ENCODE results near the gene CLCNKB.
"Not testable (repeated sequence)": the region's sequence is repeated elsewhere in the genome, so short reads cannot be mapped to it uniquely, and the experiment has no call there.

CLCNKB gene

DNA sequence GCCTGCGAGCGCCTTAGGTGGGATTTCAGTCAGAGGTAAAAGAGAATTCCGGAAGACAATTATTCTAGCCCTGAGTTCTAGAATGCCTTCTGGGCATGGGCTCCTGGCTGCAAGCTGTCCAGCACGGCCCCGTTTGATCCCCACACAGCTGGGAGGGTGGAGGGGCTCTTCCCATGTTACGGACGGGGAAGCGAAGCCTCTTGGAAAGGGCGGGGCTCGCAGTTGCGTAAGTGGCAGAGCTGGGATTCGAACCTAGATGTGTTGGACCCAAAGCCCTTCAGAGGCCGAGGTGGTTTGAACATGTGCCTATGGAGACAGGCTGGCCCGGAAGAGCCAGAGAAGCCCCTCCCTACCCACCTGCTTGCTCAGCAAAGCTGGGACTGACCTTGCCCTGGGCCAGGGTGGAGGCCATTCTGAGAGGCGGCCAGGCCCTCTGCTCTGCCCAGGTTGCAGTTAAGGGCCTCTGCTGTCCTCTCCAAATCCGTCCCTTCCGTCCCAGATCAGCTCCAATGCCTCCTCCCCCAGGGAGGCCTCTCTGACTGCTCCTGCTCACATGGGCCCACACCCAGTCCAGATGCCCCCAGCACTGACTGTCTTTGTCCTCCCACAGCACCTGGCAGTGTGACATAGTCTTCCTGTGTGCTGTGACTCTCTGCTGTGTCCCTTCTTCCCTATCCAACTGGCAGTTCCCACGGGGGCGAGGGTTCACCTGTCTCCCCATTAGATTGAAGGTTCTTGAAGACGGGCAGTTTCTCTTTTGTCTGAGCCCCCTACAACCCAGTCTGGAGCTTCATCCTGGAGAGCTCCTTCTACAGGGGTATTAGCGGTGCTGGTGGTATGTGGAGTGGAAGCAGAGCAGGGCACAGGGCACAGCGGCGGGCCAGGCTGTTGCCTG, 24.6 kb upstream of the CLCNKB start:
- H3K4me1 Mint-ChIP-seq: peaks cover 21 to 28% of the 10 kb centered on the region in 2 donors
- H3K9me3 Mint-ChIP-seq: no peaks in the 10 kb centered on the region
- peaks cover 14 to 24% of the 10 kb centered on the region in 2 donors for H3K27me3 Mint-ChIP-seq
- ATAC-seq (replicated peaks): no peak
- H3K36me3 Mint-ChIP-seq: no peaks in the 10 kb centered on the region
- peak overlapping the region; percentile 51 for H3K27ac Mint-ChIP-seq
- DNase-seq: no peak
- no peak overlapping the region for H3K4me3 Mint-ChIP-seq

DNA sequence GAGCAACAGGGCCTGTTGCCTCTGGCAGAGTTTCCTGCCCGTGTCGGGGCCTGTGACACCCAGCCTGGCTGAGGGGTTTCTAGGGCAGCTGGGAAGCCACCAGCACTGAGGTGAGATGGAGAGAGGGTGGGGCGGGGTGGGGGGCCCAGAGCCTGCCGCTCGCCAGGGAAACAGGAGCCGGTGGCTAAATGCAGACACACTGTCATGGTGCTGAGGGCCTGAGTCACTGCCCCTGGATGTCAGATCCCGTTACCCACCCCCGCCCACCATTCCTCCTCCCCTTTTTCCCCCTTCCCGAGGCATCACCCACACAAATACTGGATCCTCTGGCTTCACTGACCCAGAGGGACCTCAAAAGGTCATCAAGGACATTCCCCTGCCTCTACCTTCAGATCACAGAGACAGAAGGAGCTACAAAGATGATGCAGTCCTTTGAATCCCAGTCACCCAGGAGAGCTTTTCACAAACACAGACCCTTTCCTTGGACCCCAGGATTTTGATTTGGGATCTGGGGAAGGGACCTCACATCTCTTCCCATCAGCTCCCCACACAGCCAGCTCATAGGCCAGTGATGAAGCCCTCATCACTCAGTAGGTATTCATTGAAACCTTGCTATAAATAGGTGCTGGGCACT, 23.8 kb upstream of the CLCNKB start:
- peaks cover 13 to 20% of the 10 kb centered on the region in 2 donors for H3K4me1 Mint-ChIP-seq
- no peak for DNase-seq
- peak overlapping the region; percentile 51 for H3K27ac Mint-ChIP-seq
- no peak overlapping the region for H3K4me3 Mint-ChIP-seq
- H3K36me3 Mint-ChIP-seq: no peaks in the 10 kb centered on the region
- ATAC-seq (replicated peaks): no peak
- H3K9me3 Mint-ChIP-seq: no peaks in the 10 kb centered on the region
- peaks cover 17 to 31% of the 10 kb centered on the region in 2 donors for H3K27me3 Mint-ChIP-seq

DNA sequence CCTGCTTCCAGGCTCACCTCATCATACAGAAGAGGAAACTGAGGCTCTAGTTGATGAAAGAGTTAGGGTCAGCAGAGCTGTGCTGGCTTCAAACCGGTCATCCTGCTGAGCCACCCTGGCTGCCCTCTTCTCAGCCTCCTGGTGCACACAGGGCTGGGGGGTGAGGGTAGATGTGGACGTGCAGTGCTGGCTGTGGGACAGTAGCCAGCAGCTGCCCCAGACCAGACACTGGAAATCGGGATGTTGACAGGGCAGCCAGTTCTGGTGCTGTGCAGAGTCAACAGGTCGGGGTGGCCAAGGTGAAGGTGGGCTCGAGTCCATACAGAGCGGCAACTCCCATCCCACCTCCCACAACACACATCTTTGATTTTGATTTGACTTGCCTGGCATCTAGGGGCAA, 23.3 kb upstream of the CLCNKB start:
- Mint-ChIP-seq H3K36me3 (no peaks in the 10 kb centered on the region), H3K27ac (peak overlapping the region; percentile 62), H3K4me3 (no peak overlapping the region), H3K4me1 (peaks cover 8 to 14% of the 10 kb centered on the region in 2 donors), H3K27me3 (peaks cover 14 to 32% of the 10 kb centered on the region in 2 donors), H3K9me3 (no peaks in the 10 kb centered on the region)
- ATAC-seq (replicated peaks) (no peak), DNase-seq (no peak)

DNA sequence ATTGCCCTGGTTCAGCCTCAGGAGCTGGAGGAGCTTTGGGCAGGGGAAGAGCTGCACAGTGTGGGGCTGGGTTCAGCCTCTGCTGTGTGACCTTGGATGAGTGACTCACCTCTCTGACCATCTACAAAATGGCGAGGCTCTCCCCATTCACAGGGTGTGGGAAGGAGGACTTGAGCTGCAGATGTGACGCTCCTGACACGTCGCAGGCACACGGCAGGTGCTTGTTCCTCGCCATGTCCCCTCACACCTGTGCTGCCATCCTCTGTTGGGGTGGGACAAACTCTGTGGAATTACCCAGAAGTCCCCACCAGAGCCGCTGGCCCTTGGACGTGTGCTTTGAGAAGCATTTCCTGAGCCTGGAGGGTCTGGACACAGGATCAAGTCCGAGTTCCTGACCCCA, 22.7 kb upstream of the CLCNKB start:
- not testable (repeated sequence) for ATAC-seq (replicated peaks); H3K4me3 Mint-ChIP-seq; H3K4me1 Mint-ChIP-seq; DNase-seq; H3K27ac Mint-ChIP-seq; H3K36me3 Mint-ChIP-seq; H3K9me3 Mint-ChIP-seq
- peaks cover 14 to 32% of the 10 kb centered on the region in 2 donors for H3K27me3 Mint-ChIP-seq

DNA sequence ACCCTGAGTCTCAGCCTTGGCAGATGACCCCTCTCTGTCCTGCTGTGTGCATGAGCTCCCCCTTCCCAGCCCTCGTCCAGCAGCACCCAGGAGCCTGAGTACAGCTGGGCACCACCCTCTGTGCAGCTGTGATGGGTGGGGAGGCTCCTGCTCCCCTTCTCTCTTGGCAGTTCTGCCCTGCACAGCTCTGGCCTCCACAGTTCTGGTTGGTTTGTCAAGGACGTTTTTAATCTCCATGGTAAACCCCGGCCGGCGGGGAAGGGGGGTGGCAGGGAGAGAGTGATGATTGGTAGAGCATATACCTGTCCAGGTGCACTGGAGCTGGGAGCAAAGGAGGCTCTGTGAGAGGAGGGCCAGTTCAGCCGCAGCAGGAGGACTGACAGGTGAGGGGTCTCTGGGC, 21.9 kb upstream of the CLCNKB start, which contains the start of gene CLCNKA:
CLCNKA (plus strand) TSS at position 356 of the 400 bp plus-strand sequence. CDS start 584 bp downstream, outside the sequence.
- DNase-seq (no peak), ATAC-seq (replicated peaks) (no peak)
- H3K27me3 Mint-ChIP-seq: peaks cover 14 to 32% of the 10 kb centered on the region in 2 donors
- H3K9me3 Mint-ChIP-seq: no peaks in the 10 kb centered on the region
- peak within 1 kb of the TSS; percentile 63 for H3K27ac Mint-ChIP-seq
- no peaks in the 10 kb centered on the region for H3K36me3 Mint-ChIP-seq
- no peak within 1 kb of the TSS for H3K4me3 Mint-ChIP-seq
- H3K4me1 Mint-ChIP-seq: peaks cover 2 to 5% of the 10 kb centered on the region in 2 donors

DNA sequence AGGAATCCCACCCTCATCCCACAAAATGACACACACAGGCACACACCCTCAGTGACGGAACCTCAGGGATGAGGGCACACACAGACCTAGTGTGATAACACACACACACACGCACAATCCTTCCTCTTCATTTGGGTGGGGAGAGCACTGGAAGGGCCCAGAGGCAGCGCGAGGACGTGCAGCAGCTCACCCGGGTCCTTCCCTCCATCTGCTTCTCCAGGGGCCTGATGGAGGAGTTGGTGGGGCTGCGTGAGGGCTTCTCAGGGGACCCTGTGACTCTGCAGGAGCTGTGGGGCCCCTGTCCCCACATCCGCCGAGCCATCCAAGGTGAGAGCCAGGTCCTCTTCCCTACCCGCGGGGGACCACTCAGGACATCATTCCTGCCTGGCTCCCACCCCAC, 21.2 kb upstream of the CLCNKB start:
- Mint-ChIP-seq H3K9me3 (no peaks in the 10 kb centered on the region), H3K4me3 (no peak overlapping the region), H3K27ac (no peak overlapping the region), H3K36me3 (no peaks in the 10 kb centered on the region), H3K4me1 (peaks cover 2 to 12% of the 10 kb centered on the region in 2 donors), H3K27me3 (peaks cover 14 to 32% of the 10 kb centered on the region in 2 donors)
- ATAC-seq (replicated peaks) (no peak), DNase-seq (no peak)

DNA sequence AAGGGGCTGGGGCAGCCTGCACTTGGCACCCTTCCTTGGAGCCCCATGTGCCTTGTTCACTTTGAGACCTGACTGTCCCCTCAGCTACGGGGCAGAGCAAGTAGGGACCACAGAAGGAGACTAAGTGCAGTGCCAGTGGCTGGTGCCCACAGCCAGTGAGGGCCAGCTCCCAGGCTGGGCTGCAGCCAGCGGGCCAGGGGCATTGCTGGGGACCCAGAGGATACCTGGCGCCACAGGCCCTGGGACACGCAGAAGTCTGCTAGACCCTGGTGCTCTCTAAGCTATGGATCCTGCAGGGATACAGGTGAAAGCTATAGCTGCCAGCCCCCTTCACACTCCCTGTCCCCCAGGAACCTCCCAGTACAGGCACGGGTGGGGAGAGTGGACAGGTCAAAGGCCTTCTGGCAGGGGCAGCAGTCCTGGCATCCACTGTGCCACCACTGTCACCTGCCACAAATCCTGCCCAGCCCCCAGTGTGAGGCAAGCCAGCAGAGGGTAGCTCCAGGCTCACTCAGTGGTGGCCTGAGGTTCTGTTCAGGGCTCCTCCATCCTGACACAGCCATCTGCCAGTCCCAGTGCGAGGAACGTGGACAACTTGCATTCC, 20.4 kb upstream of the CLCNKB start:
- H3K9me3 Mint-ChIP-seq: no peaks in the 10 kb centered on the region
- H3K4me3 Mint-ChIP-seq: no peak overlapping the region
- peaks cover 19 to 37% of the 10 kb centered on the region in 2 donors for H3K27me3 Mint-ChIP-seq
- DNase-seq: no peak
- peaks cover 6 to 17% of the 10 kb centered on the region in 2 donors for H3K4me1 Mint-ChIP-seq
- H3K27ac Mint-ChIP-seq: no peak overlapping the region
- ATAC-seq (replicated peaks): no peak
- H3K36me3 Mint-ChIP-seq: no peaks in the 10 kb centered on the region

DNA sequence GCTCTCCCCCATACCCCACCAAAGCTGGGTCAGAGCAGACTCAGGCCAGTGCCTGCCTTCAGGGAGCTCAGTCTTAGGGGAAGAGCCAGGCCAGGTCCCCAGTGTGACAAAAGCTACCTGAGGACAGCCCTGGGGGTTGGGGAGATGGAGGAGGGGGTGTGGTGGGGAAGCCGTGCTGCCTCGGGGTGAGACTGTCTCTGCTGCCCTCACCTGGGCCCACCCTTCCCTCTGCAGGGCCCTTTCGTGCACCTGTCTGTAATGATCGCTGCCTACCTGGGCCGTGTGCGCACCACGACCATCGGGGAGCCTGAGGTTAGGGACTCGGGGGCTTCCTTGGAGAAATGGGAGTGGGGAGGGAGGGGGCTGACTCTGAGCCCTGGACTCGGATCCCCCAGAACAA, 17.3 kb upstream of the CLCNKB start:
- peaks cover 43 to 60% of the 10 kb centered on the region in 2 donors for H3K27me3 Mint-ChIP-seq
- not testable (repeated sequence) for H3K27ac Mint-ChIP-seq; ATAC-seq (replicated peaks); H3K4me3 Mint-ChIP-seq; DNase-seq; H3K9me3 Mint-ChIP-seq; H3K36me3 Mint-ChIP-seq
- H3K4me1 Mint-ChIP-seq: peaks cover 8 to 14% of the 10 kb centered on the region in 2 donors

DNA sequence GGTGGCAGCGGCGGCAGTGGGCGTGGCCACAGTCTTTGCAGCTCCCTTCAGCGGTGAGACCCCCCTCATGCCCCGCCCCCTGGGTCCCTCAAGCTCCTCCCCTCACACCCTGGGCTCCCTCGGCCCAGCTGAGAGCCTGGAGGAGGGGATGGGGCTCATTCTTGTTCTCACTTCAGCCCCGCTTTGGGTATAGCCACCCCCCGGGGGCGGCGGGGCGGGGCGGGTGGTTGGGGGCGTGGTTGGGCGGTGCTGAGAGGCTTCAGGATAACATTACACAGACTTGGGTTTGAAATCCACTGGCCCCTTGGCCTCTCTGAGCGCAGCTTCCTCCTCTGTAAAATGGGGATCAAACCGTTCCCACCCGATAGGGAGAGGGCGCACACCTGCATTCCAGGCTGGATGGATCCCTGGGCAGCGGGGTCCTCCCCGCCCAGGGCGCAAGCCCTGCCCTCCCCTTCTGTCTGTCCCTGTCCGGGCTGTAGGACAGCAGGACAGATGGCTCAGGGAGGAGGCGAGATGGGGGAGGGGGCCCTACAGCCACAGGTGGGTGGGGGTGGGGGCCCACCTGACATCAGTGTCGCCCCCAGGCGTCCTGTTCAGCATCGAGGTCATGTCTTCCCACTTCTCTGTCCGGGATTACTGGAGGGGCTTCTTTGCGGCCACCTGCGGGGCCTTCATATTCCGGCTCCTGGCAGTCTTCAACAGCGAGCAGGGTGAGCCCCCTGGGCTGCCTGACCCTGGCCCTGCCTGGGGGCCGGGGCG, 16.7 kb upstream of the CLCNKB start:
- H3K27me3 Mint-ChIP-seq: peaks cover 37 to 59% of the 10 kb centered on the region in 2 donors
- H3K36me3 Mint-ChIP-seq: no peaks in the 10 kb centered on the region
- no peaks in the 10 kb centered on the region for H3K9me3 Mint-ChIP-seq
- DNase-seq: no peak
- H3K27ac Mint-ChIP-seq: no peak overlapping the region
- H3K4me3 Mint-ChIP-seq: peak overlapping the region in 1 of 2 donors; percentile 72
- ATAC-seq (replicated peaks): peak; percentile 34 to 58
- H3K4me1 Mint-ChIP-seq: peaks cover 8 to 14% of the 10 kb centered on the region in 2 donors

DNA sequence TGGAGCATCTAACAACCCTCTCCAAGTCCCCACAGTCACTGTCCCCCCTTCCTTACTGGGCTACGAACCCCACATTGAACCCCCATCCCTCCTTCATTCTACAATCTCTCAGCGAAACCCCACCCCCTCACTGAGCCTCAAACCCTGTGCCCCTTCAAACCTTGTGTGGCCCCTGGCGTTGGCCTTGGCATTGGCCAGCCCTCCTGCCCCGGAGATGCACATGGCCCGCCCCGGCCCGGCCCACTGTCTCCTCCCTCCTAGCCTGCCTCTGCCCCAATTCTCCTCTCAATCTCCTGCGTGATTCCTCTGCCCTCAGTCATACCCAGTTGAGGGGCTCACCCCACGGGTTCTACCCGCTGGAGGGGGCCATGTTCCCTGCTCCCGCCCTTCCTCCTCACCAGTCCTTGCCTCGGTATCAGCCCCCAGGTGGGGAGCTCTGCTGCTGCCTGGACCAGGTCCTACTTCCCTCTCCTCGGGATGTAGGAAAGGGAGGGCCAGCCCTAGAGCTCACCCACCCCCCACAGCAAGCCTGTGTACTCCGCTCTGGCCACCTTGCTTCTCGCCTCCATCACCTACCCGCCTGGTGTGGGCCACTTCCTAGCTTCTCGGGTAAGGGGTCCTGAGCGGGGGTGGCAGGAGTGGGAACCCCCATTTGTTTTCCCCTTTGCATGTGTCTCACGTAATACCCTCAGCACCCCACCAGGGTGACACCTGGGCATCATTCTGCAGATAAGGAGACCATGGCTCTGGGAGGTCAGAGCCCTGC, 15.2 kb upstream of the CLCNKB start:
- DNase-seq: no peak
- H3K27me3 Mint-ChIP-seq: peaks cover 41 to 59% of the 10 kb centered on the region in 2 donors
- H3K27ac Mint-ChIP-seq: no peak overlapping the region
- no peaks in the 10 kb centered on the region for H3K36me3 Mint-ChIP-seq
- H3K9me3 Mint-ChIP-seq: no peaks in the 10 kb centered on the region
- H3K4me3 Mint-ChIP-seq: peak overlapping the region in 1 of 2 donors; percentile 11
- H3K4me1 Mint-ChIP-seq: peaks cover 14 to 22% of the 10 kb centered on the region in 2 donors
- ATAC-seq (replicated peaks): no peak

DNA sequence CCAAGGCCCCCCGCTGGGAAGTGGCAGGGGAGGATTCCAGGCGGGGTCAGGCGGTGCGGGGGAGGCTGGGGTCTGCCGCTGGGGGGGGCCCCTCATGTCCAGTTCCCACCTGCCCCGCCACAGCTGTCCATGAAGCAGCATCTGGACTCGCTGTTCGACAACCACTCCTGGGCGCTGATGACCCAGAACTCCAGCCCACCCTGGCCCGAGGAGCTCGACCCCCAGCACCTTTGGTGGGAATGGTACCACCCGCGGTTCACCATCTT, 14.6 kb upstream of the CLCNKB start:
- ATAC-seq (replicated peaks); H3K36me3 Mint-ChIP-seq; H3K9me3 Mint-ChIP-seq; H3K4me3 Mint-ChIP-seq; DNase-seq; H3K27ac Mint-ChIP-seq: not testable (repeated sequence)
- Mint-ChIP-seq H3K27me3 (peaks cover 41 to 56% of the 10 kb centered on the region in 2 donors), H3K4me1 (peaks cover 14 to 22% of the 10 kb centered on the region in 2 donors)

DNA sequence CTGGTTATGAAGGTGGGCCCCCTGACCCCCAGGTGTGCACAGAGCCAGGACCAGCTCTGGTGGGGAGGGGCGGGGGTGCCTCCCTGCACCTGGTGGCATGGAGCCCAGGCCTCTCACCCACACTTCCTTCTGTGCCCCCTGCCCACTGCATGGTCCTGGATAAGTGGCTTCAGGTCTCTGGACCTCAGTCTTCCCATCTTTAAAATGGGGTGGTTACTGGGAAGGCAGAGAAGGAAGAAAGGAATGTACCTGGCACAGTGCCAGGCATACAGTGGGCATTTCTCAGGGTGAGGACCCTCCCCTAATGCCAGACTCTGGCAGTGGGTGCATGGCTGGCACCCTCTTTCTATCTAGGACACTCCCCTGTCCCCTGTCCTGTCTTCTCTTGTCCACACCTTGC, 14.3 kb upstream of the CLCNKB start:
- no peak overlapping the region for H3K4me3 Mint-ChIP-seq
- H3K27ac Mint-ChIP-seq: no peak overlapping the region
- ATAC-seq (replicated peaks) (no peak), DNase-seq (no peak)
- H3K36me3 Mint-ChIP-seq: no peaks in the 10 kb centered on the region
- no peaks in the 10 kb centered on the region for H3K9me3 Mint-ChIP-seq
- peaks cover 43 to 54% of the 10 kb centered on the region in 2 donors for H3K27me3 Mint-ChIP-seq
- H3K4me1 Mint-ChIP-seq: peaks cover 14 to 22% of the 10 kb centered on the region in 2 donors

DNA sequence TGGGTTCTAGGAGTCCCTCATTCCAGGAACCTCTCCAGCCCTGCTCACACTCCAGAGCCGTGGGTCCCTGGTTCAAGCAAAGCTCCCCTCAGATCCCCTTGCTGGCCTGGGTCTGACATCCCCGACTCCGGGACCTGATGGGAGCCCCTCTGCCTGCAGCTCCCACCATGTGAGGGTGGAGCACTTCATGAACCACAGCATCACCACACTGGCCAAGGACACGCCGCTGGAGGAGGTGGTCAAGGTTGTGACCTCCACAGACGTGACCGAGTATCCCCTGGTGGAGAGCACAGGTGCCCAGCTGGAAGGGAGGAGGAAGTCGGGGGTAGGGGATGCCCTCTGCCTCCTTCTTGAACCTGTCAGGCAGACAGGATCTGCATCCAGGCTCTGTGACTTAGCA, 12.0 kb upstream of the CLCNKB start:
- Mint-ChIP-seq H3K27ac (no peak overlapping the region), H3K4me3 (no peak overlapping the region), H3K27me3 (peaks cover 41 to 52% of the 10 kb centered on the region in 2 donors)

More for the DNA sequence above, 12.0 kb upstream of the CLCNKB start:
- Mint-ChIP-seq H3K36me3 (no peaks in the 10 kb centered on the region), H3K4me1 (peaks cover 14 to 22% of the 10 kb centered on the region in 2 donors), H3K9me3 (no peaks in the 10 kb centered on the region)
- DNase-seq: no peak
- ATAC-seq (replicated peaks): no peak
